GM12873 (cell line): Measurements from ENCODE around the gene SMPD4.
A peak's percentile ranks its signal among the peaks of the same experiment; 100 is the strongest.

Experiments
- CTCF ChIP-seq: IDR thresholded peaks from 2 replicates; pipeline ENCODE4 v1.5.1; 2012; ENCODE audit warnings: low read depth, mild to moderate bottlenecking, moderate library complexity, low read length, control low read depth; ENCODE audit not compliant: insufficient read depth; ENCODE audit errors: missing control alignments

The SMPD4 gene

GRCh38 chr2:130158631-130159030, 22.8 kb downstream of the SMPD4 start:
- no peak for TF ChIP-seq CTCF

- peak; percentile 24 for TF ChIP-seq CTCF
These were observed 23.4 kb downstream of the SMPD4 start for GRCh38 chr2:130157825-130158514.

- no peak for TF ChIP-seq CTCF
These were observed 24.8 kb downstream of the SMPD4 start for GRCh38 chr2:130156624-130157004.

GRCh38 chr2:130155956-130156623, 25.3 kb downstream of the SMPD4 start:
- peak; percentile 69 for TF ChIP-seq CTCF

GRCh38 chr2:130154773-130155765, 26.3 kb downstream of the SMPD4 start:
- no peak for TF ChIP-seq CTCF

GRCh38 chr2:130152816-130153595, 28.4 kb downstream of the SMPD4 start:
- TF ChIP-seq CTCF: no peak
